NCI-H446 (cell line): Measurements from ENCODE around the gene LRP3.
A peak's percentile ranks its signal among the peaks of the same experiment; 100 is the strongest.

Source experiments
- DNase-seq, 2 experiments: peaks; one replicate each; lab custom pipeline; 2025; lab: John Stamatoyannopoulos, UW

LRP3 gene

DNA sequence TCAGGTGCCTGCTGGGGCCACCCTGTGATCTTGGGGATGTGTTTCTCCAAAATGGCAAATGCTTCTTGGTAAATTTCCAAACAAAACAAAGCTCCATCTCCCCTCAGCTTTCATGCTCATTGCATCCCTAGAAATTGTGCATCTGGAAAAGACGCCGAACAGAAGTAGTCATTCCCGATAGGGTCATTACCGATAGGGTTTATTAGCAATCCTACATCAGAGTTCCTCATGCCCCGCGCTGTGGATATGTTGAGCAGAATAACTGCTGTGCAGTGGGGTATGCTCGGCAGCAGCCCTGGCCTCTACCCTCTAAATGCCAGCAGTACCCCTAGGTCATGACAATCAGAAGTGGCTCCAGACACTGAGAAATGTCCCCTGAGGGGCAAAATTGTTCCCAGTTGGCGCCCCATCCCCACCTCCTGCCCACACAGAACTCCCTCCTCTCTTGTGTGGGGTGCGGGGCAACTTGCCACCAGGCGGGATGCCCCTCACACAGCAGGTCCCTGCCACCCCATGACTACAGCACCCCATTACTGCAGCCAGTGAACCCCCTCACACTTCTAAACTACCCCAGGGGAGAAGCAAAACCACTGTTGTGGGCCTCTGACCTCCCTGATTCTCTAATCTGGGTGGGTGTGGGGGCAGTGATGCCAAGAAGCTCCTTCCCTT is 44.5 kb downstream of the LRP3 start:
- no peak for DNase-seq

DNA sequence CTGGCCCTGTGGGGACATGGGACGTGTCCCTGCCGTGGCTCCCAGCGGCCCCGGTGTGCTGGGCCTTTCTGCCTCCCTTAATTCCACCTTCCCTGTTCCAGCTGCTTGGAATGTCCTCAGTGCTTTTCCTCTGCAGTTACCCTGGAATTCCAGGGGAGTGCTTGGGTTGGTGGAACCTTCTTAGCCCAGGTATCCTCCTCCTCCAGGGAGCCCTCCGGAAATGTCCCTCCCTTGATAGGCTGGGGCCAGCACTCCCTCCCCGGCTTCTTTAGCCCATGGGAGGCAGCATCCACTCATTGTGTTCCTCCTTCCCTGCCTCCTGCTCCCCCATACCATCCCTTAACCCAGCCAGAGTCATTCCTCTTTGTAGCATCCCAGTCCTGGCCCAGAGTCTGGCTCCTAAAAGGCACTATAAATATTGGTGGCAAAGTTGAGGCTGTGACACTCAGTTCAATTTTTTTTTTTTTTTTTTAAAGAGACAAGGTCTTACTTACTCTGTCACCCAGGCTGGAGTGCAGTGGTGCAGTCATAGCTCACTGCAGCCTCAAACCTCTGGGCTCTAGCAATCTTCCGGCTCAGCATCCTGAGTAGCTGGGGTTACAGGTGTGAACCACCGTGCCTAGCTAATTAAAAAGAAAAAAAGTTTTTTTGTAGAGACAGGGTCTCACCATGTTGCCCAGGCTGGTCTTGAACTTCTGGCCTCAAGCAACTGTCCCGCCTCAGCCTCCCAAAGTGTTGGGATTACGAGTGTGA is 45.3 kb downstream of the LRP3 start:
- no peak for DNase-seq

DNA sequence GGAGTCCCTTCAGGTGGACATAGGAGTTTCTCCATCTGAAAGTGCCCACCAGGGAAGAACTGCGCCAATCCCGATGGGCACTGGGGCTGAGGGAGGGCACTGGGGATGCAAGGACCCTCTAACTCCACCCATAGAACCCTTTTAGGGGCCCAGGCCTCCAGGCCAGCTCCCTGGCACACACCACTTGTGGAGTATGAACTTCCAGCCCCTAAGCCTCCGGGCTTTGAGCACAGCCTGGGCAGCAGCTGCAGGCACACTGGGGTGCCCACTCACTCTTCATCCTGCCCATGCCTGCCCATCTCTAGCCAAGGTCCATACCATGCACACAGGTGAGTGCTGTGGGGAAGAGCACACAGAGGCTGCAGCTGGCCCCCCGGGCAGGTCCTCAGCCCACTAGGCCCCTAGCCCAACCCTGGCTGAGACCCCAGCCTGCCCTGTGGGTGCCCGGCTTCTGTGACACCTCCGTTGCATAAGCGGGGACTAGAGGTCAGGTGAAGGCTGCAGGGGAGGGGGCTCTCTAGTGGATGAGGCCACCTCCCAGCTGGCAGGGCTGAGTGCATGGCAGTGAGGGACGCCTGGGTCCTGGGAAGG is 46.1 kb downstream of the LRP3 start:
- DNase-seq: no peak

DNA sequence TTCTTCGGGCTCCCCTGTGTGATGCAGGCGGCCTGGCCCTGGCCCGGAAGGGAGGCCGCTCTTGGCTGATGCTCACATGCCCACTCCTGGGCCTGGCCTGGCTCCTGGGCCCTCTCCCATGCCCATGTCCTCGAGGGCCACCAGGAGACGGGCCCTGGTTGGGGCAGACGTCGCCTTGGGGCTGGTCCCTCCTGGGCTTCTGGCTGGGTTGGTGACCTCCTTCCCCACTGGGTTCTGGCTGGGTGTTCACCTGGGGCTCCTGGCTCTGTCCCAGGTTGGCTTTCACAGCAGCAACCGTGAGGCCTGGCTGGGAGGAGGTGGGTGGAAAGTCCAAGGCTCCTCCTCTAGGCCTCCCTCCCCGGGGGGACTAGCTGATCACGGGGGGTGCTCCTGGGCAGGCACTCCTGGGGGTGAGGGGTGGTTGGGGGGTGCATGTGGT is 47.0 kb downstream of the LRP3 start:
- no peak for DNase-seq

DNA sequence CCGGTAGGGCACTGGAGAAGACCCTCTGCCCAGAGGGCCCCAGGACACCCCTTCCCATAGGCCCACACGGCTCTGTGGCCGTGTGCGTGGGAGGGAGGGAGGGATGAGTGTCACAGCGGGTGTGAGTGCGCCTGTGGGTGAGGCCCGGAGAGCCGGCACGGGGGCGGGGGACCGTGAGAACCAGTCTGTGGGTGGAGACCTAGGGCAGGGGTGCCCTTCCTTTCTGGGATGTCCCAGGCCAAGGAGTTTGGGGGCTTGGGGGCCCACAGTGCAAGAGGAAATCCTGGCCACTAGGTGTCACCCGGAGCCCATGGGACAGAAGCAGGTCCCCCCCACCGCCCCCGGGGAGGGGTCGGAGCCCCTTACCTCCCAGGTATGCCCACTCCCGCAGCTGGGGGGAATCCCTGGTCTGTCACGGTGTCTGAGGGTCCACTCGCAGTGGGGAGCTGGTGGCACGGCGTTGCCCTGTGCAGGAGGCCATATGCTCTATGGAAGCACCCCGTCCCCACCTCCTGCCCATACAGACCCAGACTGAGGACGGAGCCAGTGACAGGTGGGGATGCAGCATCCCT is 47.5 kb downstream of the LRP3 start:
- no peak for DNase-seq

DNA sequence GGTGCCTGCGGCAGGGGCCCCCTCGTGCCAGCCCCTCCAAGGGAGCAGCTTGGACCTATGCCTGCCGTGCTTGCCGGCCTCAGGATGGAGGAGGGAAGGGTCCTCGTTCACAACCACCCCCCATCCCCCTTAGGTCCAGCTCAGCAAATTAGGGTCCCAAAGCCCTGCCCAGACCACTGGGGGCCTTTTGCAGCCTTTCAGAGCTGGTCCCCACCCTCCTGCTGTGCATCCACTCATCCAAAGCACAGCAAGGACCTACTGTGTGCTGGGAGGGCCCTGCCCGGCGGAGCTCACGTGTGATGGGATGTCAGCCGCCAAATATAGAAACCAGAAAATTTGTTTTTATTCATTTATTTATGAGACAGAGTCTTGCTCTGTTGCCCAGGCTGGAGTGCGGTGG is 48.0 kb downstream of the LRP3 start:
- DNase-seq: no peak

DNA sequence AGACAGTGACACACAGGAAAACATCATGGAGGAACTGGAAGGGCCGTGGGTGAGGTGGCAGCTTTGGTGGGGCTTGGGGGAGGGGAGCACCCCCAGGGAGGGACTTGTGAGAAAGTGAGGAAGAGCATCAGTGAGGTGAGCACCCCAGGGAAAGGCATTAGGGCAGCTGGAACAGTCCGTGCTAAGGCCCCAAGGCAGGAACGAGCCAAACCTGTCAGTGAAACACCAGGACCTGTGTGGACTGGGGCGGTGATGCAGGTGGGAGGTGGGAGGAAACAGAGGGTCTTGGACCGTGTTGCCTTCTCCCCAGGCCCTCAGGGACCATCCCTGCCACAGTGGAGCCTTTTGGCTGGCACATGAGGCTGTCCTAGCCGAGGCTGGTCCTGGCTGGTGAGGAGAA is 48.8 kb downstream of the LRP3 start:
- DNase-seq: no peak

DNA sequence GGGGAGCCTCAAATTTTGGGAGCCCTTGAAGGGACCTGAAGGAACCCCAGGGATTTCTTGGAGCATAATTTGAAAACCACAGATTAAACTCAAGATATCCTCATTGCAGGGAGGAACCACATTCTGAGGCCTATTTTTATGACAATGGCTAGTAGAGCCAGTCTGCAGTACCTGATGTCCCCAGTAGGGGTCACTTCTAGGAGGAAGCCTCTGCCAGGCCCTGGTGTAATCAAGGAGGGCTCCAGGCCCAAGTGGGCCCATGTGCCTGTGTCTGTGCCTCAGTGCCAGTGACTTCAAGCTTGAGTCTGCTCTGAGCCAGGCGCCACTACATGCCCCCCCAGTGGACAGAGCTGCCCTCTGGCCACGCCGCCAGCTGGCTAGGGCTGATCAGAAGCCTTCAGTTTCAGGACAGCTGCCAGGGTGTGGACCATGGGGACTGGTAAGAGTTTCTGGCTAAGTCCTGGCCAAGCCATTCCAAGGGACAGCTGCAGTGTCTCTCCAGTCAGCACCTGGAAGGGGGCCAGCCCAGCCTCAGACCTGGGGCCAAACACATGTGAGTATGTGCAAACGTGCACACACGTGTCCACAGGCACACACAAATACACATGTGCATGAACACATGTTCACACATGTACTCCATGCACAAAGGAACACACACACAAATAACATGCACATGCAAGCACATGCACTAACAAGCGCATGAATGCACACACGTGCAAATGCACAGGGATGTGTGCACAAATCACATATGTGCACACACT is 52.0 kb downstream of the LRP3 start:
- DNase-seq: peak in 1 of 2 experiments; percentile 44

DNA sequence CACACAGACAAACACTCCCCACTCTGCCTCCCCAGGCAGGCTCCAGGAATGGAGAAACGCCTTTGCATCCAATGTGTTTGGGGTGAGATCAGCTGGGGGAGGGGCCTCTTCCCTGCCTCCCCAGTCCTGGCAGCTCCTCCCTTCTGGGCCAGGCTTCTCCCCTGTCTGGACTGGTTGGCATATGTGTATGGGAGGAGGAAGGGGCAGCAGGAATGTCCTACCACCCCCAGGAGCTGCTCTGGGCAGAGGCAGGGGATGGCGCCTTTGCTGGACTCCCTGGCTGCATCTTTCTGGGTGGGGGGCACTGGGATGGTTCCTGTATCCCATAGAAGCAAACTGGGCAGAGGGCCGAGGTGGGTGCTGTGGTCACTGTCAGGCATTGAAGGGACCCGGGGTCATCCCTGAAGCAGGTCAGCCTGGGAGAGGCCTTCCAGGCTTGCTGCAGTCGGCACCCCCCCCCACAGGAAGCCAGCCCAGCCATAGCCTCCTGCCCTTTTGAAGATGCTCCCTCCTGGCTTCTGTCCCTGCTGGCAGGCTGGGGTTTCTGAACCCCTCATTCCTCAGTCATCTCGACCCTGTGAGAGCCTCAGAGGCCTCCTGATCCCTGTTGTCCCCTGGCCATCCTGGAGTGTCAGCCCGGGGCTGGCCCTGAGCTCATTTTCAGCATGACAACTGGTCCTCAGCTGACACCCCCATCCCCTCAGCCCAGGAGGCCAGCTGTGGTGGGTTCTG is 52.7 kb downstream of the LRP3 start:
- no peak for DNase-seq

DNA sequence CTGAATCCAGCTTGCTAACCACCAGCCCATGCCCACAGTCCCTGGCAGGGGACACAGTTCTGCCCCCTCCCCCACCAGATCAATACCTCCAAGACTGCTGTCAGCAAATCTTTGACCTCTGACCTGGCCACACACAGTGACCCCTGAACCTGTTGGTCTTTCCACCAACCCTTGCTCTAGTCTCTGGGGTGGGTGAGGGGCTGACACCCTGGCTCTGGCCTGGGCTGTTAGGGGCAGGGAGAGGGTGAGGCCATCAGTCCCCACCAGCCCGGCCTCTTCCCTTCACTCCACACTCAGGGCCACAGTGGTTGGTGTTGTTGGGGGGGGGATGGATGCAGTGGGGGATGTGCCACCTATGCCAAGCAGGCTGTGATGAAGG is 53.3 kb downstream of the LRP3 start:
- DNase-seq: no peak

DNA sequence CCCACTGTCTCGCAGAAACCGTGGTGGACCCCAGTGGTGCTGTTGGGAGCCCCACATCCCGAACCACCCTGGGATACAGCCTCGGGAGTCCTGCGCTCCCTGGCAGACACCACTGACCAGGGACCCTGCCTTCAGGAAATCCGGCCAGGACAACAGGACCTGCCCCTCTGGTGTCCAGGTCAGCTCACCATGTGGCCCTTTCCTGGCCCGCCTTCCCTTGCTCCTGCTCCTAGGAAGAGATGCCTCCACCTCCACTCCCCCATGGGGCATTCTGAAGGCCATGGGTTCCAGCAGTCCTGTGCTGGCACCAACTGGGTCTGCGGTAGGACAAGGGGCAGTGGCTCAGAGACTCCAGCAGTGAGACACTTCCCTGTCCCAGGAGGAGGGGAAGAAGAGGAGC is 54.0 kb downstream of the LRP3 start:
- DNase-seq: no peak

DNA sequence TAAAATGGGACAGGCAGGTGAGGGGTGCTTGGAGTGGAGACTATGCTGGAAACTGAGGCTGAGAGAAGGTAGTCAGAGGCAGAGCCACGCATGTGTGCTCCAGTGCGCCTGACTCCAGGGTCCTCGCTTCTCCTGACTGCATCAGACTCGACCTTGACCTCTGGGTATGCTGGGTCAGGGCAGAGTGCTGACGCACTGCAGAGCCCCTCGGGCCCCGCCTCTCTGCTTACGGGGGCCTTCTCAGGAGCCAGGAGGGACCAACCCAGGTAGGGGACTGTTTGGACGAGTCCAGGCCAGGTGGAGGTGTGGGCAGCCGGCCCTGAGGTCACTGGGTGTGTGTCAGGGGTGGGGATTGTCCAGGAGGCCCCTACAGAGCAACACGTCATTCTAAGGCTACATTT is 54.4 kb downstream of the LRP3 start:
- DNase-seq: no peak

DNA sequence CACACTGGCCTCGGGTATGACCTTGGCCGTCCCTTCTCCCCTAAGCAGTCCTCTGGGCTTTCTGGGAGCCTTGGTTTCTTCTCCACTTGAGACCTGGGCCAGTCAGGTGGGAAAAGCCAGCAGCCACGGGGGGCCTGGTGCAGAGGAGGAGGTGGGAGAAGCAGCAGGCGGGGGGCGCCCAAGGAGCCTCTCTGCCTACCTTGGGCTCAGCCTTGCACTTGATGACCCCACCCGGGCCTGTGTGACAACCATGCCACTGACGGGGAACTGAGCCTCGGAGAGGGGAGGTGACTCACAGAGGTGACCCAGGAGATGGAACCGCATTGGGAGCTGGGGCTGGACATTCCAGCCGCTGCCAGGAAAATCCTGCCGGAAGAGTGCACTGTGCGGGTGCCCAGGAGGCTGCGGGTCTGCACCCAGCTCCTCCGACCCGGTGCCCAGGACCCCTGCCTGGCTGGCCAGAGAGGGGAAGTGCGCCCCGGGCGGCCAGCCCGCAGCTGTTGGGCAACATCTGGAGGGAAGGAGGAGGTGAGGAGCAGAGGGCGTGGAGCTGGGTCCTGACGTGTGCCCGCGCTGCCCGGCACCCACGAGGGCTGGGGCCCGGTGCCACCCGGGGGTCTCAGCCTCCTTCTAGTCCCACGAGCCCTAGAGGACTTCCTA is 55.0 kb downstream of the LRP3 start:
- no peak for DNase-seq

DNA sequence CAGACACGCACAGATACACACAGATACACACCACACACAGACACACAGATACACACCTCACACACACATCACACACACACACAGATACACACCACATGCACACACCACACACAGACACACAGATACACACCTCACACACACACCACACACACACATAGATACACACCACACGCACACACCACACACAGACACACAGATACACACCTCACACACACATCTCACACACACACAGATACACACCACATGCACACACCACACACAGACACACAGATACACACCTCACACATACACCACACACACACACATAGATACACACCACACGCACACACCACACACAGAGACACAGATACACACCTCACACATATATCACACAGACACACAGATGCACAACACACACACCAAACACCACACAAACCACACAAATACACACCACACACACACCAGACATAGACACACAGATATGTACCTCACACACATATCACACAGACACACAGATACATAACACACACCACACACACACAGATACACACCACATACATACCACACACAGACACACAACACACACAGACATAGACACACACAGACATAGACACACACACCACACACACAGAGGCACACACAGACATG is 55.7 kb downstream of the LRP3 start:
- DNase-seq: no peak

DNA sequence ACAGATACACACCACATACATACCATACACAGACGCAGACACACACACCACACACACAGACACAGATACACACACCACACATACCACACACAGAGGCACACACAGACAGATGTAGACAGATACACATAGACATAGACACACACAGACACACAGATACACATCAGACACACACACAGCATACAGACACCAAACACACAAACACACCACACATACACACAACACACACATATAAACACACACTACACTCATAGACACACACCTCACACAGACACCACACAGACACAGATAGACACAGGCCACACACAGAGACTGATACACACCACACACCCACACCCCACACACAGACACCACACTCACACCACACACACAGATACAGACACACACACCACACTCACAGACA is 56.4 kb downstream of the LRP3 start:
- no peak for DNase-seq

DNA sequence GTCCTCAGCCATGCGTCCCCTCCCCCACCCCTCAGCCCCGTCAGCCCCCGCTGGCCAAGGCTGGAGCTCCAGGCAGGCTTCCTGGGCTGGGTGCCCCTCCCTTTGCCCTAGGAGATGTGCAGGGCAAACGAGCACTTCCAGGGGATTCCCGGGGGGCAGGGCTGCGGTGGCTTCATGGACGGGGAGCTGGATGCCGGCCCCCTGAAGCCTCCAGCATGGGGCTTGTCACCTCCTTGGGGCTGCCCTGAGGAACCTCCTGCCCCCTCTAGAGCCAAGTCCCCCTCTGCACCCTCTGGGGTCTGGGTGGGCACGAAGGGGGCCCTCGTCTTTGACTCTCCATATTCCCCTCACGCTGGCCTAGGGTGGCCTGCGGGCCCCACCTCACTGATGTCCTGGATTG is 56.9 kb downstream of the LRP3 start:
- DNase-seq: no peak

DNA sequence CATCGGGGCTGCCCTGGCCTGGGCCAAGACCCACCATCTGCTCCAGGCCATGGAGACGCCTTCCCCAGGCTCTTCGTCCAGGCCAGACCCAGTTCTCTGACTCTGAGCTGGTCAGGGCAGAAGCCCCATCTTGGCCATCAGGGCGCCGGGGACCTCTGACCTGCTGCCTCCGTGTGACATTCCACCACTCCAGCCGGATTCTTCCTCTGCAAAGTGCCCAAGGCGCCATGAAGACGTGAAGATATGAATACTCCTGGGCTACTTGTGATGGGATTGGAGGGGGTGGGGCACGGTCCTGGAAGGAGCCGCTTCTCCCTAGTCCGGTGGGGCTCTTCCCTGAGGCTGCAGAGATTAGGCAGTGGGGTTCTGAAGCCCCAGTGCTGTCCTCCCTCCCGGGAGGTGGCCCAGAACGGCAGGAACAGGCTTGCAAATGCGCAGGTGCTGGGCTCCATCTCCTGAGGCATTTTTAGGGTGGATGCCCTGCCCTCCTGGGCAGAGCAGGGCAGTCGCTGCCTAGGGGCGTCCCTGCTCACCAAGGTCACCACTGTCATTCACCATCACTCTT is 57.5 kb downstream of the LRP3 start:
- DNase-seq: no peak

DNA sequence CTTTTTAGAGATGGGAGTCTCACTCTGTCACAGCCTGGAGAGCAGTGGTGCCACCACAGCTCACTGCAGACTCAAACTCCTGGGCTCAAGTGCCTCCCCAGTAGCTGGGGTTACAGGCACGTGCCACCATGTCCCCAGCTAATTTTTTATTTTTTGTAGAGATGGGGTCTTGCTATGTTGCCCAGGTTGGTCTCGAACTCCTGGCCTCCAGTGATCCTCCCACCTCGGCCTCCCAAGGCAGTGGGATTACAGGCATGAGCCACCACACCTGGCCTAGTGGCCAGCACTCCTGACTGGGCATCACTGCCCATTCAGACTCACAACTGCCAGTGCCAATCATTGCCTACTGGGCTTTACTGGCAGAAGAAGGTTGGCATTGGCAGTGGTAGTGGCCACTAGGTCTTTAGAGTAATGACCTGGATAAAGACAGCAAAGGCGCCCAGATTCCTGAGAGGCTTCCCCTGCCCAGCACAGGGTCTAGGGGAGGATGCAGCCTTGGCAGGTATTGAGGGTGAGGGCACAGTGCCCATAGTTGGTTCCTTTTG is 58.4 kb downstream of the LRP3 start:
- no peak for DNase-seq

DNA sequence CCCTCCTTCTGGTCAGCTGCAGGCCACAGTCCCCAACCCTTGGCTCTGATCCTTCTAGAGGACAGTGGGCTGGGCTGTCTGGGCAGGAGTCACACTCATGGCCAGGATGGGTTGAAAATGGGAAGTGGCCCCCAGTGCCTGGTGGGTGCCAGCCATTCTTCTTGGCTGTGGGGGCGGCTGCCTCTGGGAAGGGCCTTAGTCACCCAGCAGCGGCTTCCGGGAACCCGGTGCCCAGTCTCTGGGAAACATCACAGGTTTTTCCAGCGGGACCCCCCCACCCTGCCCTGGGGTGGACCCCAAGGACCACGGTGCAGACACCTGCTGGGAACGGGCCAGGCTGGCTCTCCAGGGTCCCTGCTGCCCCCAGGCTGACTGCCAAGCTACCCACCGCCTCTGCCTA is 58.8 kb downstream of the LRP3 start:
- no peak for DNase-seq

DNA sequence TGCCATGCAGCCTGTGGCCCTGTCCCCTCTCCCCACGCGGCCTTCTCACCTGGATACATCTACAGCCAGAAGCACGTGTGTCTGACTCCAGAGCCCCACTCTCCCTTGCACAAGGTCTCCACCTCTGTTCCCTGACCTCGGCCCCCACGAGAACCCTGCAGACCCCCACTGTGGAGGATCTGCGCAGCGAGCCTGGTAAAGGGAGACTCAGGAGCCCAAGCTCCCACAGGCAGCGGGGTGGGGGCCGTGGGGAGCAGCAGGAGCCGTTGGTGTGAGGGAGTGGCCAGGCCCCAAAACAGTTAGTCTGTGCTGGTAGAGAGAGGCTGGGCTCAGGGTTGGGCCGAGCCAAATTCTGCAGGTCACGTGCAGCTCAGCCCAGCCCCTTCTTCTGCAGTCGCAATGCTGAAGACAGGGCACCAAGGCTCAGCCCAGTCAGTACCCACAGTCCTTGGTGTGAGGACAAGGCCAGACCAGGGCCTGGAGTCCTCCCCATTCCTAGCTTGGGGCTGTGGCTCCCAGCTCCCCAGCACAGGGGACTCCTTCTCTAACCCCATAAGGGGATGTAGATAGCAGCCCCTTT is 60.2 kb downstream of the LRP3 start:
- no peak for DNase-seq
